Loucy (cell line): ENCODE results near the gene TENM4.

Source experiments
- EZH2phosphoT487 ChIP-seq: fragments of 200-600 bp; IDR thresholded peaks from 2 replicates; pipeline ENCODE4 v1.6.1; 2018; ENCODE audit warnings: antibody characterized with exemption, mild to moderate bottlenecking, moderate library complexity, borderline replicate concordance
- TF ChIP-seq, protein P1 (sequence below): fragments of 200-600 bp; sonication (generic); conservative IDR thresholded peaks from 2 replicates; pipeline ENCODE4 v1.5.1; 2014; ENCODE audit warnings: mild to moderate bottlenecking, antibody characterized with exemption, low read length

DNA sequence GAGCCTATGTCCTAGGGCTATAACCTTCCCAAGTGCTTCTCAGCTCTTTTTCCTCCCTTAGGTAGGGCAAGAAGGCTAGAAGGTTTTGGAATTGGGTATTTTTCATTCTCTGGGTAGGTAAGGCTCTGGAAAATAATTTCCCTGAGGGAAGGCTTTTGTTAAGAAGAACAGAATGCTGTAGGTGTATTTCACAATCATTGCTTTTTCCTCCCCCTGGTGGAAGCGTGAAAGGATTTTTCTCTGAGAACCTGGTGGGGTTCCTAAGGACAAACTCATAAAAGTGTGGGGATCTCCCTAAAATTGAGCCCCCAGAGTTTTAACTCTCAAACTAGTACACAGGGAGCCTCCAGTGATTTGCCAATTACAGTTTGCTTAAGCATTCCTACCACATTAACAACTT lies 825.1 kb downstream of the TENM4 start:
- TF ChIP-seq, protein P1, sequence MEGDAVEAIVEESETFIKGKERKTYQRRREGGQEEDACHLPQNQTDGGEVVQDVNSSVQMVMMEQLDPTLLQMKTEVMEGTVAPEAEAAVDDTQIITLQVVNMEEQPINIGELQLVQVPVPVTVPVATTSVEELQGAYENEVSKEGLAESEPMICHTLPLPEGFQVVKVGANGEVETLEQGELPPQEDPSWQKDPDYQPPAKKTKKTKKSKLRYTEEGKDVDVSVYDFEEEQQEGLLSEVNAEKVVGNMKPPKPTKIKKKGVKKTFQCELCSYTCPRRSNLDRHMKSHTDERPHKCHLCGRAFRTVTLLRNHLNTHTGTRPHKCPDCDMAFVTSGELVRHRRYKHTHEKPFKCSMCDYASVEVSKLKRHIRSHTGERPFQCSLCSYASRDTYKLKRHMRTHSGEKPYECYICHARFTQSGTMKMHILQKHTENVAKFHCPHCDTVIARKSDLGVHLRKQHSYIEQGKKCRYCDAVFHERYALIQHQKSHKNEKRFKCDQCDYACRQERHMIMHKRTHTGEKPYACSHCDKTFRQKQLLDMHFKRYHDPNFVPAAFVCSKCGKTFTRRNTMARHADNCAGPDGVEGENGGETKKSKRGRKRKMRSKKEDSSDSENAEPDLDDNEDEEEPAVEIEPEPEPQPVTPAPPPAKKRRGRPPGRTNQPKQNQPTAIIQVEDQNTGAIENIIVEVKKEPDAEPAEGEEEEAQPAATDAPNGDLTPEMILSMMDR = no peak
- no peak for TF ChIP-seq EZH2phosphoT487
